Measurements from ENCODE around the gene C4orf50.
"Not testable (repeated sequence)": the region's sequence is repeated elsewhere in the genome, so short reads cannot be mapped to it uniquely, and the experiment has no call there.

Gene C4orf50

DNA sequence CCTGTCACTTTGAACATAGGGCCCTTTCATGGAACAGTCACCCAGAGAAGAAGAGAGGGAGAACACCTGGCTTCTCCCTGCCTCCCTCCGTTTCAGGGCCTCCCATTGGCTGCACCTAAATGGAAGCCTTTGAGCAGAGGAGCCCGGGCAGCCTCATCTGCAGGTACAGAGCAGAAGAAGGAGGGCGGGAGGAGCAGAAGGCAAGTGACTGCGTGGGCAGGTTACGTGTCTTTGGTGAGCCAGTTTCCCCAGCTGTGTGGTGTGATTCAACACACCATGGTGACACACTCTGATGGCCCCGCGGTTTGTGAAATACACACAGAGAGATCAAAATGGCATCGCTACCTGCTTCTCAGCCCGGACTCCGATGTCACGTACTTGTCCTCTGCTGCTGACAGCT lies 431 bp downstream of the C4orf50 start:
- DNase-seq = no peak
- no peak for TF ChIP-seq POLR2A (IDR thresholded peaks at IDR 0.05; ENCODE audit: low read length)
- TF ChIP-seq GATA1 (IDR thresholded peaks at IDR 0.05; ENCODE audit: low read depth, low read length) = no peak

- no peak for DNase-seq
- TF ChIP-seq POLR2A (IDR thresholded peaks at IDR 0.05; ENCODE audit: low read length) (no peak), GATA1 (IDR thresholded peaks at IDR 0.05; ENCODE audit: low read depth, low read length) (no peak)
Observed at GRCh38 chr4:6017030-6017429, 1.2 kb downstream of the C4orf50 start.

GRCh38 chr4:6013564-6013963 lies 4.7 kb downstream of the C4orf50 start:
- no peak for DNase-seq
- TF ChIP-seq POLR2A (IDR thresholded peaks at IDR 0.05; ENCODE audit: low read length) (no peak), GATA1 (IDR thresholded peaks at IDR 0.05; ENCODE audit: low read depth, low read length) (no peak)

DNA sequence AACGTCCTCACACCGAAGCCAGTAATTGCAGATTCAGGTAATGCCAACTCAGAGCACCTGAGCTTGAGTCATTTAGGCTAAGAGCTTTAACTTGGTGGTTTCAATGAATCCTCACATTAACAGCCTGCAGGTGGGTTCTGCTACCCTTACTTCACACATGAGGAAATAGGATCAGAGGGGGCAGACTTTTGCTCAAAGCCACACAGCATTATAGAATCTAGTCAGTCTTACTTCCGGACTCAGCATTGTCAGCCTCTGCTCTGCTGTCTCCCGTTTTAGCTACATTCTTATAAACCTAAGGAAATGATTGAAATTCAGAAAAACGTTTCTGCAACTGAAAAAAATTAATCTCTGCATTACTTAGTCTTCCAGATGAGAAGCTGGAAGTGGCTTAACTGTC lies 6.0 kb downstream of the C4orf50 start:
- no peak for DNase-seq
- TF ChIP-seq GATA1 (IDR thresholded peaks at IDR 0.05; ENCODE audit: low read depth, low read length) = no peak
- no peak for TF ChIP-seq POLR2A (IDR thresholded peaks at IDR 0.05; ENCODE audit: low read length)

GRCh38 chr4:6011686-6012085 lies 6.5 kb downstream of the C4orf50 start:
- no peak for DNase-seq
- TF ChIP-seq POLR2A (IDR thresholded peaks at IDR 0.05; ENCODE audit: low read length) = no peak
- TF ChIP-seq GATA1 (IDR thresholded peaks at IDR 0.05; ENCODE audit: low read depth, low read length) = no peak

- DNase-seq = no peak
- no peak for TF ChIP-seq GATA1 (IDR thresholded peaks at IDR 0.05; ENCODE audit: low read depth, low read length)
- TF ChIP-seq POLR2A (IDR thresholded peaks at IDR 0.05; ENCODE audit: low read length) = no peak
Observed at GRCh38 chr4:6011271-6011671, 7.0 kb downstream of the C4orf50 start.

DNA sequence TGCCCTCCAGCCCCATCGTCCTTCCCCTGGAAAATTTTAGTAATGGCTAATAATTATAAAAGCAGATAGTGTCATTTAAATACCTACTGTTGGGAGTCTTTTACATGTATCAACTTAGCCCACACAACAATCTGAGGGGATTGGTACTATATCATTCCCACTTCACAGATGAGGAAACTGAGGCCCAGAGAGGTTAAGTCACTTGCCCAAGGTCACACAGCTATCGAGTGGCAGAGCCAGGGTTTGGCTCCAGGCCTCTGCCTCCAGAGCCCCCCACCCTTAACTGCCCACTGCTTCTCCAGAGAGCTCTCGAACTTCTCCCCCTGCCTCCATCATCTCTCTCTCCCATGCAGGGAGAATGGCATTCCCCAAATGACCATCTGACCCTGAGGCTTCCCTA lies 7.4 kb downstream of the C4orf50 start:
- no peak for DNase-seq

DNA sequence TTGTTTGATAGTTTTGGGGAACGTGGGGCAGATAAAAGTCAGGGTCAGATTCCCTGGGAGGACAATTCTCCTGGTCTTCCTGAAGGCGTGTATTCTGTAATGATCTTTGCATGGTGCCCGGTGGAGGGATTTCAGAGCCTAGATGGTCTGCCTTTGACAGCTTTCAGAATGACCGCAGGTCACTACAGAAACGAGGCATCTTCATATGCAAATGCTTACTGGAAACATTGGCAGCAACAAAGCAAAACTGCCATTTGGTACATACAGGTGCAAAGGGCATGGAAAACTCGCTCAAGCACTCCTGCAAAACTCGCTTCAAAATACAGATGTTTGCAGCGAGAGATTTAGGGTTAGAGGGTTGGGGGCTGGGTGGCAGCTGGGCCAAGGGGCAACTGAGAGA lies 8.8 kb downstream of the C4orf50 start:
- TF ChIP-seq GATA1 (IDR thresholded peaks at IDR 0.05; ENCODE audit: low read depth, low read length) (no peak), POLR2A (IDR thresholded peaks at IDR 0.05; ENCODE audit: low read length) (no peak)
- DNase-seq = no peak

More for the DNA sequence above, 7.4 kb downstream of the C4orf50 start:
- TF ChIP-seq POLR2A (IDR thresholded peaks at IDR 0.05; ENCODE audit: low read length) (no peak), GATA1 (IDR thresholded peaks at IDR 0.05; ENCODE audit: low read depth, low read length) (no peak)

DNA sequence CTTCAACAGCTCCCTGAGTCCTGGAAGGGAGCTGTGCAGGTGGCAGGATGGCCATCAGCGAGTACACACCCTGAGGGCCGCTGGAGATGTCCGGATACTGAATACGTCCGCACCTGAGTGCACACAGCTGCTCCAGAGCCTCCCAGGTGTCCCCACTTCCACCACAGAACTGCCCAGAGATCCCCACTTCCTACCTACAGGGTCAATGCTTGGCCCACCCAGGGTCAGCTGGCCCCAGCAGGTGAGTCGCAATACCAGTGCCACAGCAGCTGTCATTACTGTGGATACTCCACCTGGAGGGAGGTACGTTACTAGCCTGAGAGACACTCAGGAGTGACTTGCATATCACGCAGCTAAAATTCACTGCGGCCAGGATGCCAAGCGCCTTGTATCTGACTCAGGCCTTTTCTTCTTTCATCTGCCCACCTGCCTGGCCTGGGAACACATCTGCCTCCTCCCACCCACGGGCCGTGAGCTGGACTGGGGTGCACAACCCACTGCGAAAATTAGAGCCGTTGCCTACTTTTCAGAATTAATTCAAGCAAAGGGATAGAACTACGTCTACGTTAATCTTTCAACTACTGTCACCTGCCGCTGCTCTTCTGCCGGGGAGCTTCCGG lies 9.4 kb downstream of the C4orf50 start:
- DNase-seq = no peak
- TF ChIP-seq POLR2A (IDR thresholded peaks at IDR 0.05; ENCODE audit: low read length) (no peak), GATA1 (IDR thresholded peaks at IDR 0.05; ENCODE audit: low read depth, low read length) (no peak)

DNA sequence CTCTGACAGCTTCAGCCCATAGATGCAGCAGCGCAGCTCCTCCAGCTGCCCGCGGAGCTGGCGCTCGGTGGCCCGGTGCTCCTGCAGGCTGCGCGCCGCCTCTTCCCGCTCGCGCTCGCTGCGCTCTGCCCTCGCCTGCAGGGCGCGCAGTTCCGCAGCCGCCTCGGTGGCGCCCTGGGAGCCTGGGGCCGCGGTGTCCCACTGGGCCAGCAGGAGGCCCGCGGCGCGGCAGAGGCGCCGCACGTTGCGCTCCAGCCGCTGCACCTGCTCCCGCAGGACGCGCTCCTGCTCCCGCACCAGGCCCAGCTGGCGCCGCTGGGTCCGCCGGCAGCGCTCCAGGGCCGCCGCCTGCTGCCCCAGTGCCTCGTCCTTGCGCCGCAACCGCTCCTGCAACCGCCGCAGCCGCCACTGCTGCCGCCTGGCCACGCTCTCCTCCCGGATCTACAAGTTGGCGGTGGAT lies 10.1 kb downstream of the C4orf50 start:
- no peak for DNase-seq
- TF ChIP-seq POLR2A (IDR thresholded peaks at IDR 0.05; ENCODE audit: low read length) = no peak
- no peak for TF ChIP-seq GATA1 (IDR thresholded peaks at IDR 0.05; ENCODE audit: low read depth, low read length)

DNA sequence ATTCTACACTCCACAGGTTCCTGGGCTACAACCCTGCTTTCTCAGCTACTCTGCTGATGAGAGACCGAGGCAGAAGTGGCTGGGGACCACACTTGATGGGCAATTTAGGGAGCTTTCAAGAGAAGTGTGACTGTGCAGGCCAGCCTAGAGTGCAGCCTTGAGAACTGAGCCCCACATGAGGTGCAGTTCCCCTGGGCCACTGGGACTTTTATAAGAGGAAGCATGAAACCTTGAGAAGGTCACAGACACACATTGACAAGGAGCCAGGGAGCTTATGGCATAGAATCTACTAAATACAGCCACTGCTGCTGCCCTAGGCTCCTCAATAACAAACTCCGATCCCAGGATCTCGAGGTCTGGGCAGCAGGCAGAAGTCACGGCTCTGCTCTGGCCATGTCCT lies 13.1 kb downstream of the C4orf50 start:
- TF ChIP-seq POLR2A (IDR thresholded peaks at IDR 0.05; ENCODE audit: low read length) (no peak), GATA1 (IDR thresholded peaks at IDR 0.05; ENCODE audit: low read depth, low read length) (no peak)
- no peak for DNase-seq

DNA sequence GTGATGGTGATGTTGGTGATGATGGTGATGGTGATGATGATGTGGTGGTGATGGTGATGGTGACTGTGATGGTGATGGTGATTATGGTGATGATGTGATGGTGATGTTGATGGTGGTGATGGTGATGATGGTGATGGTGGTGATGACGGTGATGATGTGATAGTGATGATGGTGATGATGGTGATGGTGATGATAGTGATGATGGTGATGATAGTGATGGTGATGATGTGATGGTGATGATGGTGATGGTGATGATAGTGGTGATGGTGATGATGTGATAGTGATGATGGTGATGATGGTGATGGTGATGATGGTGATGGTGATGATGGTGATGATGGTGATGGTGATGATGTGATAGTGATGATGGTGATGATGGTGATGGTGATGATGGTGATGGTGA lies 14.7 kb downstream of the C4orf50 start:
- DNase-seq = not testable (repeated sequence)

GRCh38 chr4:6002926-6003325 lies 15.3 kb downstream of the C4orf50 start:
- no peak for DNase-seq
- TF ChIP-seq GATA1 (IDR thresholded peaks at IDR 0.05; ENCODE audit: low read depth, low read length) = no peak
- TF ChIP-seq POLR2A (IDR thresholded peaks at IDR 0.05; ENCODE audit: low read length) = no peak

- TF ChIP-seq POLR2A (IDR thresholded peaks at IDR 0.05; ENCODE audit: low read length) (no peak), GATA1 (IDR thresholded peaks at IDR 0.05; ENCODE audit: low read depth, low read length) (no peak)
- no peak for DNase-seq
Observed at GRCh38 chr4:6002492-6002833, 15.8 kb downstream of the C4orf50 start.

- no peak for DNase-seq
- no peak for TF ChIP-seq GATA1 (IDR thresholded peaks at IDR 0.05; ENCODE audit: low read depth, low read length)
- no peak for TF ChIP-seq POLR2A (IDR thresholded peaks at IDR 0.05; ENCODE audit: low read length)
Observed at GRCh38 chr4:6001680-6002491, 16.3 kb downstream of the C4orf50 start.

Measured in erythroblast (primary cell).